ENCODE data around the gene TACC2. TPM values are rescaled to one million over a fixed set of nuclear protein-coding genes. Genes with fewer than 3 reads are reported as not detected.

TACC2 gene
- total RNA-seq, 2 experiments from 2014 or later, result not detected

DNA sequence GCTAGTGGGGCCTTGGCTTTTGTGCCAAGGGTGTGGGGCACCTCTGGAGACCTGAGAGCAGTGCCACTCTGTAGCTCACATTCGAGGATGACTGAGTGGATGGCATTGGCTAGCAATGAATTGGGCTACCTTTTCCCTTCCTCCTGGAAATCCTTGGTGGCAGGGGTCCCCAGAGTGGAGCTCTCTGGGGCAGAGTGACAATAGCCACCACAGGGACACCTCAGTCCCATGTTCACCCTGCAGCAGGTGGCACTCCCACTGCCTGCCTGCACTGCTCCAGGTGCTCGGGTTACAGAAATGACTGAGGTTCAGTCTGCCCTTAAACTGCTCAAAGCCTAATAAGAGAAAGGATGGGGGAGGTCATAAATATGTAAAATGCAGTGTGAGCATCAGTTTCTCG is 300.0 kb downstream of the TACC2 start:
- ATAC-seq (ENCODE audit: low read depth), result no peak
- no peak for DNase-seq
- H3K27ac Mint-ChIP-seq, result no peak overlapping the region
- no peaks in the 10 kb centered on the region for H3K9me3 Mint-ChIP-seq
- peaks cover 3% of the 10 kb centered on the region for H3K4me1 Mint-ChIP-seq
- POLR2A ChIA-PET, result no interaction called here
- no peak overlapping the region for H3K4me3 Mint-ChIP-seq
- H3K36me3 Mint-ChIP-seq, result no peaks in the 10 kb centered on the region
- peaks cover 9% of the 10 kb centered on the region for H3K27me3 Mint-ChIP-seq

- H3K4me3 Mint-ChIP-seq, result no peak overlapping the region
- DNase-seq, result no peak
- POLR2A ChIA-PET, result no interaction called here
- no peaks in the 10 kb centered on the region for H3K9me3 Mint-ChIP-seq
- H3K27me3 Mint-ChIP-seq, result peaks cover 5% of the 10 kb centered on the region
- H3K36me3 Mint-ChIP-seq, result no peaks in the 10 kb centered on the region
- no peak overlapping the region for H3K27ac Mint-ChIP-seq
- H3K4me1 Mint-ChIP-seq, result peaks cover 10% of the 10 kb centered on the region
- ATAC-seq (ENCODE audit: low read depth), result no peak
Measured at GRCh38 chr10:122290334-122290733, 301.4 kb downstream of the TACC2 start.

- no peaks in the 10 kb centered on the region for H3K9me3 Mint-ChIP-seq
- POLR2A ChIA-PET, result no interaction called here
- no peak overlapping the region for H3K27ac Mint-ChIP-seq
- no peaks in the 10 kb centered on the region for H3K36me3 Mint-ChIP-seq
- peaks cover 16% of the 10 kb centered on the region for H3K4me1 Mint-ChIP-seq
- peaks cover 5% of the 10 kb centered on the region for H3K27me3 Mint-ChIP-seq
- DNase-seq (no peak), ATAC-seq (ENCODE audit: low read depth) (no peak)
- H3K4me3 Mint-ChIP-seq, result no peak overlapping the region
Measured at GRCh38 chr10:122290833-122291532, 302.0 kb downstream of the TACC2 start.

GRCh38 chr10:122291739-122292138 is 302.8 kb downstream of the TACC2 start:
- DNase-seq (no peak), ATAC-seq (ENCODE audit: low read depth) (no peak)
- H3K4me3 Mint-ChIP-seq, result no peak overlapping the region
- peaks cover 16% of the 10 kb centered on the region for H3K4me1 Mint-ChIP-seq
- POLR2A ChIA-PET, result no interaction called here
- no peaks in the 10 kb centered on the region for H3K9me3 Mint-ChIP-seq
- H3K36me3 Mint-ChIP-seq, result no peaks in the 10 kb centered on the region
- peaks cover 11% of the 10 kb centered on the region for H3K27me3 Mint-ChIP-seq
- no peak overlapping the region for H3K27ac Mint-ChIP-seq

DNA sequence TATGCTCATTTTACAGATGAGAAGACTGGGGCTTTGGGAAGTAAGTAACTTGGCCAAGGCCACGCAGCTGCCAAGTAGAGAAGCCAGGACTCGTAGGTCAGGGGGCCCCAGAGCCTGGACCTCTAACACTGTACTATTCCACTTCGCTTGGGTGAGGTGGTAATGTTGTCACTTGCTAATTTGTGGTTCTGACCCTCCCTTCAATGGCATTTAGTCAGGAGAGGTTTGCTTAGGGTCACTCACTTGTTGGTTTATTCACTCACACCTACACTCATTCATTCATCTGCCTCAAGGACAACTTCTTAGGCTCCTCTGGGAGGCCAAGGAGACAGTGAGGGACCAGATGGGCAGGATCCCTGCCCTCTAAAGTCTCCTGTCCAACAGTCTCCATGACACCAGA is 303.4 kb downstream of the TACC2 start:
- H3K4me1 Mint-ChIP-seq, result peaks cover 16% of the 10 kb centered on the region
- H3K4me3 Mint-ChIP-seq, result no peak overlapping the region
- ATAC-seq (ENCODE audit: low read depth) (no peak), DNase-seq (no peak)
- H3K9me3 Mint-ChIP-seq, result no peaks in the 10 kb centered on the region
- no peaks in the 10 kb centered on the region for H3K36me3 Mint-ChIP-seq
- H3K27ac Mint-ChIP-seq, result no peak overlapping the region
- peaks cover 16% of the 10 kb centered on the region for H3K27me3 Mint-ChIP-seq
- POLR2A ChIA-PET, result no interaction called here

DNA sequence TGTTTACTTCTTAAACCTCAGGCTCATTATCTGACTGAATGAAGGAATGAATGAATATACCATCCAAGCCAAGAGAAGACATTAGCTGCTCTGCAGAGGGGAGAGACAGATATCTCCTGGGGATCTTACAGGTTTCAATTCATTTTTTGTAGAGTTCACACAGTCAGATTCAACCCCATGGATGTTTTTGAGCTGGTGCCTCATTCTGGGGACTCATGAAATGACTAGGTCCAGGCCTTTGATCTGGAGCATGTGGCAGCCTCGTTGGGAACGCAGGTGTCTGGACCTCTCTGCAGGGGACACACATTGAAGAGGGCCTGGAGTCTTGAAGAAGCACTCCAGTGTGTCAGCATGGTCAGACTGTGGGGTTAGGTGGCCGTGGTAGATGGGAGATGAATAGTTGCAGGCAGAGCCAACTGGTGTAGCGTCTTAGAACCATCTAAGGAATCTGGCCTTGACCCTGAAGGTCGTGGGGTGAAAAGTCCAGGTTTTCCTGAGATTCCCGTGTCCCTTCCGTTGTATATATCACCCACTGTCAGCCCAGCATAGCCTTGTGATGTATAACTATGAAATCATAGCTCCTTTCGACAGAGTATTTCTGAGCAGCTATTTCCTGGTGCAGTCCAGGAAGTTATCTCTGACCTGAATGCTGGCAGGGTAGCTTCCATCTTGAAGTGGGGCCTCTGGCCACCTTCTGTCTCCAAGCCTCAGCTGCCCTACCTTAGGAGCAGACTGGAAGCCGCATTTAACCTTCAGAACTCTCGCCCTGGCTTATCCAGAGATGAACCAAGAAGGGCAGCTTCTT is 304.4 kb downstream of the TACC2 start:
- no peak for DNase-seq
- Mint-ChIP-seq H3K27ac (no peak overlapping the region), H3K27me3 (peaks cover 21% of the 10 kb centered on the region), H3K4me3 (no peak overlapping the region), H3K4me1 (peaks cover 16% of the 10 kb centered on the region), H3K36me3 (no peaks in the 10 kb centered on the region), H3K9me3 (no peaks in the 10 kb centered on the region)
- POLR2A ChIA-PET, result no interaction called here
- no peak for ATAC-seq (ENCODE audit: low read depth)

- H3K9me3 Mint-ChIP-seq, result no peaks in the 10 kb centered on the region
- peaks cover 21% of the 10 kb centered on the region for H3K27me3 Mint-ChIP-seq
- H3K36me3 Mint-ChIP-seq, result no peaks in the 10 kb centered on the region
- DNase-seq (no peak), ATAC-seq (ENCODE audit: low read depth) (no peak)
- POLR2A ChIA-PET, result no interaction called here
- no peak overlapping the region for H3K27ac Mint-ChIP-seq
- peaks cover 16% of the 10 kb centered on the region for H3K4me1 Mint-ChIP-seq
- no peak overlapping the region for H3K4me3 Mint-ChIP-seq
Measured at GRCh38 chr10:122293961-122294380, 305.0 kb downstream of the TACC2 start.

- Mint-ChIP-seq H3K27ac (no peak overlapping the region), H3K9me3 (no peaks in the 10 kb centered on the region), H3K36me3 (no peaks in the 10 kb centered on the region), H3K4me1 (peaks cover 15% of the 10 kb centered on the region), H3K4me3 (peak overlapping the region; percentile 2), H3K27me3 (peaks cover 21% of the 10 kb centered on the region)
- DNase-seq (no peak), ATAC-seq (ENCODE audit: low read depth) (no peak)
- POLR2A ChIA-PET, result no interaction called here
Measured at GRCh38 chr10:122294511-122295450, 305.8 kb downstream of the TACC2 start.

GRCh38 chr10:122295451-122295809 is 306.5 kb downstream of the TACC2 start:
- DNase-seq (no peak), ATAC-seq (ENCODE audit: low read depth) (peak; percentile 72)
- H3K36me3 Mint-ChIP-seq, result no peaks in the 10 kb centered on the region
- peak overlapping the region; percentile 2 for H3K4me3 Mint-ChIP-seq
- H3K27ac Mint-ChIP-seq, result no peak overlapping the region
- peaks cover 20% of the 10 kb centered on the region for H3K27me3 Mint-ChIP-seq
- peaks cover 13% of the 10 kb centered on the region for H3K4me1 Mint-ChIP-seq
- no peaks in the 10 kb centered on the region for H3K9me3 Mint-ChIP-seq
- POLR2A ChIA-PET, result no interaction called here

DNA sequence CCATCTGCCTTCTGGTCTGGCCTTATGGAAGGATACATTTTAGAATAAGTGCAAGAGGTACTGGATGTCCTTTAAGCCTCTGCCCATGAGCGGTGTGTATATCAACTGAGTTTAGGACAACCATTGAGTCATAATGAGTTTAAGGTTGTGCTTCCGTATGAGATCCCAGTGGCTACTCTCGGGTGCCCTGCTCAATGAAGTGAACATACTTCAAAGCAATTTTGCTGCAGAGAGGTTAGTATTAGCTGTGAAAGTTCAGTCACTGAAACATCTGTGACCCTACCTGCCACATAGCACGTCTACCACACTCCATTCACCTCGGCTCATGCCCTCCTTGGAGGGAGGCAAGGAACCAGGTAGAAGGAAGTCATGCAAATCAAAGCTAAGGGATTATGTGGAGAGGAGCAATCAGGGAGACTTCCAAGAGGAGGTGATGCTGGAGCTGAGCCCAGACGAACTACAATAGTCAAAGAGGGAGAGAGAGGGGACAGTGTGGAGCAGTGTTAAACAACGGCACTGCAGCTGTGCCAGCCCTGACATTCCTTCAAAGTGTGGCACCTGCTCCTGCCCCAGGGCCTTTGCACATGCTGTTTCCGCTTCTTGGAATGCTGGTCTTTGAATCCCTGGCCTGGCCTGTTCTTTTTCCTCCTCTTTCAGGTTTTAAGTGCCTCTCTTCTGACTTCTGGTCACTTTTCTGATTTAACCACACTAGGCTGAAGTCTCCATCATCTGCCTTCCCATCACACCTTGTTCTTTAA is 307.6 kb downstream of the TACC2 start:
- POLR2A ChIA-PET, result no interaction called here
- DNase-seq, result no peak
- no peak overlapping the region for H3K27ac Mint-ChIP-seq
- no peak overlapping the region for H3K4me3 Mint-ChIP-seq
- H3K4me1 Mint-ChIP-seq, result peaks cover 13% of the 10 kb centered on the region
- no peak for ATAC-seq (ENCODE audit: low read depth)
- H3K9me3 Mint-ChIP-seq, result no peaks in the 10 kb centered on the region
- peaks cover 17% of the 10 kb centered on the region for H3K27me3 Mint-ChIP-seq
- H3K36me3 Mint-ChIP-seq, result no peaks in the 10 kb centered on the region

DNA sequence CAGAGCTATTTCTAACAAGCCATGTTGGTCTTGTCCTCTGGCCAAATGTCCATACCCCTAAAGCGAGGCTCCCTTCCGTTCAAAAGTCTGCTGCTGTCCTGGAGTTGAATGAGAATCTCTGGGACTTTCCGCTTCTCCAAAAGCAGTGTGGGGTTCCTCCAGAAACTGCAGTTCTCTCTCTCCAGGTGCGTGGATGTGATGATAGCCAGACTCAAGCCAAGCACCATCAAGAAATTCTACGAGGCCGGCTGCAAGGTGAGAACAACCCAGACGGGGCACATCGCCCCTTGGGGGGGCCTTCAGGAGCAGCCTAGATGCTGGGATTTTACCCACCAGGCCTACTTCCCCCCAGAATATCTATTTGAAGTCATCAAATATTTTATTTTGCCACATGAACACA is 308.6 kb downstream of the TACC2 start:
- peaks cover 22% of the 10 kb centered on the region for H3K27me3 Mint-ChIP-seq

GRCh38 chr10:122298206-122298597 is 309.2 kb downstream of the TACC2 start:
- POLR2A ChIA-PET, result no interaction called here
- peaks cover 13% of the 10 kb centered on the region for H3K4me1 Mint-ChIP-seq
- H3K27ac Mint-ChIP-seq, result no peak overlapping the region
- ATAC-seq (ENCODE audit: low read depth), result no peak
- H3K36me3 Mint-ChIP-seq, result no peaks in the 10 kb centered on the region
- no peaks in the 10 kb centered on the region for H3K9me3 Mint-ChIP-seq
- peaks cover 22% of the 10 kb centered on the region for H3K27me3 Mint-ChIP-seq
- no peak for DNase-seq
- no peak overlapping the region for H3K4me3 Mint-ChIP-seq

More for the DNA sequence above, 308.6 kb downstream of the TACC2 start:
- H3K4me3 Mint-ChIP-seq, result no peak overlapping the region
- H3K36me3 Mint-ChIP-seq, result no peaks in the 10 kb centered on the region
- no peak overlapping the region for H3K27ac Mint-ChIP-seq
- H3K4me1 Mint-ChIP-seq, result peaks cover 13% of the 10 kb centered on the region
- H3K9me3 Mint-ChIP-seq, result no peaks in the 10 kb centered on the region
- POLR2A ChIA-PET, result no interaction called here
- ATAC-seq (ENCODE audit: low read depth) (no peak), DNase-seq (no peak)

Data from activated naive CD8-positive, alpha-beta T cell treated with anti-CD3 and anti-CD28 coated beads, Interleukin-2, amount 10 ng/mL, durations not matched to agents 7 days and 5 days (primary cell).